K562 (cell line): Measurements from ENCODE around the gene MAP7D1. TPM values are rescaled to one million over a fixed set of nuclear protein-coding genes. Genes with fewer than 3 reads are reported as not detected.

Experiments used
- ATAC-seq: fragments of 200-7000 bp; cut with Tn5 transposase; 3 replicates; pipeline ENCODE4 v1.9.1; 2020; ENCODE audit warnings: moderate library complexity
- BruUV-seq: library from RNA; stranded (reverse); fragments of 400-500 nt; replicated peaks from 2 replicates; lab custom pipeline; 2021; lab: Mats Ljungman, UMichigan
- CTCF ChIA-PET: fragments of 300-600 bp; formaldehyde crosslinking; extraction: SDS; loops from one replicate; lab custom pipeline; 2021; ENCODE audit warnings: low intra/inter-chr PET ratio; lab: Yijun Ruan, JAX
- POLR2A ChIA-PET: fragments of 300-600, 350-650 bp; sonication (Branson Sonifier 250); formaldehyde crosslinking; extraction: SDS; loops from one replicate; lab custom pipeline; 2021; ENCODE audit warnings: antibody characterized with exemption, inconsistent platforms; lab: Yijun Ruan, JAX
- DNase-seq, 4 experiments: peaks; one replicate each; pipeline versions ENCODE4 v3.0.0 to v3.0.0-alpha.2; 2011 to 2018; ENCODE audit warnings: low spot score in 3 of 4, mixed read lengths in 3 of 4; ENCODE audit errors: extremely low read depth in 1 of 4
- FAIRE-seq: peaks from 2 replicates; lab custom pipeline; 2011; peaks lifted over from hg19 to GRCh38; lab: Jason Lieb, UNC
- H2AFZ ChIP-seq: 2 replicates; pipeline ENCODE4 v1.6.0; 2011; ENCODE audit warnings: low read depth, low read length, control low read depth, inconsistent platforms
- H3K27ac ChIP-seq: fragments of 200-600 bp; 3 replicates; pipeline ENCODE4 v1.8.0; 2011; ENCODE audit warnings: low read depth, mild to moderate bottlenecking, control low read depth, inconsistent platforms, low read length, moderate library complexity, mixed read lengths; ENCODE audit errors: extremely low read depth
- H3K27me3 ChIP-seq, 2 experiments: fragments of 300-600 bp in 1 of 2; 2 replicates in 1 of 2; 3 replicates in 1 of 2; pipeline versions ENCODE4 v1.6.0 to v1.8.0; 2011; ENCODE audit warnings: inconsistent platforms in 2 of 2, low read length in 2 of 2, mild to moderate bottlenecking in 1 of 2, mixed read lengths in 1 of 2, moderate library complexity in 1 of 2; ENCODE audit not compliant: control insufficient read depth in 2 of 2, insufficient read depth in 2 of 2
- H3K36me3 ChIP-seq: fragments of 300-600 bp; 3 replicates; pipeline ENCODE4 v1.8.0; 2011; ENCODE audit warnings: mild to moderate bottlenecking, low read length, inconsistent platforms; ENCODE audit not compliant: control insufficient read depth, insufficient read depth
- H3K4me1 ChIP-seq, 2 experiments: fragments of 200-600 bp in 1 of 2; replicated peaks in 1 of 2; 2 replicates in 1 of 2; 3 replicates in 1 of 2; pipeline versions ENCODE4 v1.5.1 to v1.8.0; 2011; ENCODE audit warnings: inconsistent platforms in 2 of 2, low read length in 2 of 2, mild to moderate bottlenecking in 1 of 2, mixed read lengths in 1 of 2, moderate library complexity in 1 of 2; ENCODE audit not compliant: control insufficient read depth in 2 of 2, insufficient read depth in 2 of 2
- H3K4me2 ChIP-seq: 2 replicates; pipeline ENCODE4 v1.6.1; 2011; ENCODE audit warnings: low read length, control low read depth, inconsistent platforms, mixed read lengths; ENCODE audit not compliant: insufficient read depth
- H3K4me3 ChIP-seq: fragments of 200-600 bp; sonication (generic), shearing (Covaris generic); 2 replicates; pipeline ENCODE4 v1.5.1; 2016; ENCODE audit warnings: control low read depth, inconsistent platforms
- H3K79me2 ChIP-seq: fragments of 200-600 bp; 3 replicates; pipeline ENCODE4 v1.8.0; 2011; ENCODE audit warnings: low read length, inconsistent platforms; ENCODE audit not compliant: control insufficient read depth, insufficient read depth
- H3K9ac ChIP-seq, 2 experiments: 2 replicates each; pipeline versions ENCODE4 v1.6.0 to v1.6.1; 2011; ENCODE audit warnings: low read depth in 2 of 2, low read length in 2 of 2, control low read depth in 1 of 2, inconsistent platforms in 1 of 2, mild to moderate bottlenecking in 1 of 2, mixed read lengths in 1 of 2; ENCODE audit not compliant: insufficient read depth in 1 of 2
- H3K9me1 ChIP-seq: one replicate; pipeline ENCODE4 v1.6.0; 2011; ENCODE audit warnings: inconsistent platforms, mild to moderate bottlenecking, low read length, moderate library complexity; ENCODE audit not compliant: control insufficient read depth, insufficient read depth
- H3K9me3 ChIP-seq: replicated peaks from 2 replicates; pipeline ENCODE4 v1.5.1; 2011; ENCODE audit warnings: low read depth, low read length, inconsistent platforms; ENCODE audit not compliant: control insufficient read depth, insufficient read depth
- H4K20me1 ChIP-seq: replicated peaks from 2 replicates; pipeline ENCODE4 v1.6.1; 2011; ENCODE audit warnings: low read length, inconsistent platforms, mixed read lengths; ENCODE audit not compliant: control insufficient read depth, insufficient read depth
- BRF2 ChIP-seq: IDR thresholded peaks from 3 replicates; pipeline ENCODE4 v1.6.1; 2011; ENCODE audit warnings: borderline replicate concordance, mild to moderate bottlenecking; ENCODE audit not compliant: insufficient read length, insufficient read depth
- DNMT1 ChIP-seq: fragments of 450-650 bp; IDR thresholded peaks from 2 replicates; pipeline ENCODE4 v1.6.1; 2016; ENCODE audit warnings: antibody characterized with exemption, mild to moderate bottlenecking
- FOXJ2 ChIP-seq: fragments of 200-800 bp; sonication (Bioruptor generic); IDR thresholded peaks from 2 replicates; pipeline ENCODE4 v1.6.1; 2016; ENCODE audit warnings: missing genetic modification characterization, missing compliant biosample characterization
- MTF1 ChIP-seq: fragments of 250-450 bp; sonication (Bioruptor Pico); IDR thresholded peaks from 2 replicates; pipeline ENCODE4 v1.9.0; 2021; ENCODE audit warnings: moderate library complexity, mild to moderate bottlenecking, inconsistent platforms, borderline replicate concordance
- NCOA4 ChIP-seq: fragments of 450-650 bp; IDR thresholded peaks from 2 replicates; pipeline ENCODE4 v1.6.1; 2018; ENCODE audit warnings: mild to moderate bottlenecking; ENCODE audit not compliant: partially characterized antibody
- POLR2AphosphoS2 ChIP-seq: IDR thresholded peaks from 2 replicates; pipeline ENCODE4 v1.6.1; 2012; ENCODE audit warnings: low read length, improper control_type of control experiment
- PTBP1 ChIP-seq: fragments of 200-400 bp; formaldehyde crosslinking; IDR thresholded peaks from 2 replicates; pipeline ENCODE4 v1.6.1; 2017; ENCODE audit warnings: low read depth, low read length
- SMARCB1 ChIP-seq: IDR thresholded peaks from 2 replicates; pipeline ENCODE4 v1.6.1; 2011; ENCODE audit warnings: improper control_type of control experiment, low read depth; ENCODE audit not compliant: insufficient read length
- SREBF1 ChIP-seq: fragments of 150-350 bp; IDR thresholded peaks from 2 replicates; pipeline ENCODE4 v1.6.1; 2014; ENCODE audit warnings: antibody characterized with exemption, low read depth, low read length, borderline replicate concordance
- SRF ChIP-seq, 2 experiments: fragments of 250-450, 450-650 bp in 1 of 2; sonication (Bioruptor Pico) in 1 of 2; sonication (generic) in 1 of 2; formaldehyde crosslinking; IDR thresholded peaks; 2 replicates each; pipeline versions ENCODE4 v1.5.0 to v1.5.1; 2020 to 2022; ENCODE audit warnings: mild to moderate bottlenecking in 1 of 2, missing genetic modification reagents in 1 of 2
- ZC3H4 ChIP-seq: sonication (generic); formaldehyde crosslinking; IDR thresholded peaks from 2 replicates; pipeline ENCODE4 v1.9.0; 2021; ENCODE audit warnings: missing genetic modification reagents, borderline replicate concordance
- ZNF184 ChIP-seq: sonication (generic); formaldehyde crosslinking; IDR thresholded peaks from 2 replicates; pipeline ENCODE4 v1.5.0; 2020; ENCODE audit warnings: missing genetic modification reagents
- WGBS: fragments of 100-300 bp; shearing (Covaris generic); methylation state at CpG from one replicate; pipeline ENCODE4 v1.1.6; 2016; ENCODE audit warnings: low coverage, mixed read lengths; ENCODE audit not compliant: insufficient coverage; ENCODE audit errors: missing lambda C conversion rate; 5-methylcytosine and 5-hydroxymethylcytosine counted together
- in situ Hi-C: fragments of 300-500 bp; cut with MboI; formaldehyde crosslinking; loops from 4 replicates; pipeline ENCODE4 v1.15.0; 2018; ENCODE audit warnings: inconsistent platforms, mixed read lengths
- intact Hi-C: fragments of 100-400 bp; cut with micrococcal nuclease; formaldehyde crosslinking; loops from 2 replicates; pipeline ENCODE4 v1.14.2; 2022
- polyA plus RNA-seq, 8 experiments: library from polyadenylated mRNA; depleted of rRNA in 4 of 8; stranded (reverse) in 5 of 8; unstranded in 3 of 8; fragments of >200 nt; fragmentation: Nextera tagmentation in 2 of 8; fragmentation: Illumina TruSeq in 1 of 8; extraction: Ambion mirVana in 2 of 8; extraction: Trizol in 1 of 8; gene quantifications; 2 replicates each; pipeline versions ENCODE4 v1.2.1 to v1.2.3, GENCODE V29; 2011 to 2014; ENCODE audit warnings: inconsistent platforms in 1 of 8, missing spikeins in 1 of 8
- total RNA-seq, 7 experiments: library from RNA; depleted of rRNA in 6 of 7; stranded (reverse); fragments of >200 nt in 6 of 7; fragmentation: Illumina TruSeq in 2 of 7; extraction: Trizol in 2 of 7; gene quantifications; 2 replicates each; pipeline versions ENCODE4 v1.2.1 to v1.2.3, GENCODE V29; 2011 to 2021; ENCODE audit warnings: low replicate concordance in 1 of 7
- TF ChIP-seq, protein P1 (sequence below): fragments of 250-450 bp; sonication (Bioruptor Pico); IDR thresholded peaks from 2 replicates; pipeline ENCODE4 v1.8.0; 2022; ENCODE audit warnings: inconsistent platforms

The MAP7D1 gene
- total and polyA plus RNA-seq, 9 of the 15 experiments (the other 6 are each of a cell fraction or from before 2014, with no cell fraction given): 3.6 to 108 (median 34.5) TPM

DNA sequence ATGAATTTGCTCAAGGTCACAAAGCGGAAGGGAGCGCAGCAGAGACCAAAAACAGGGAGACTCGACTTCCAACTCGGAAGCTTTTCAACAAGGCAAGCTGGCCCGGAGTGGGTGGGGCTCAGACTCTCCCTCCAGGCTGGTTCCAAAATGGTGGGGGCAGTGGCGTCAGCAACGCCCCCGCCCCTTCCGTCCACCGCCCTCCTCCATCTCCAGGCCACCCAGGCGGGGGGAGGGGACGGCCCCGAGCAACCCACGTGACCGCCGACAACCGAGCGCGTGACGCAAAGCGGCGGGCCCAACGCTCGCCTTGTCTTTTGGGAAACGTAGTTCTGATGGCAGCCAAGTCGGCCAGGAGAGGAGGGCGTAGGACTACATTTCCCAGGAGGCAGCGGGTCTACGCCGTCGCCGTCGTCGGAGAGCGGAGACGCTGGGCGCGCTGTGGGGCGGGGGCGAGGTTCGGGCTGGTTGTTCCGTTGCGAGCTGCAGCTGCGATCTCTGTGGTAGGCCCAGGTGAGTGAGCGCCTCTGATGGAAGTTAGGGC is 68.1 kb downstream of the MAP7D1 start, which contains the start of gene THRAP3:
Gene THRAP3, plus strand, starts transcription at position 448 of the 541 bp plus-strand sequence. CDS start 58,121 bp downstream, outside the sequence.
- ATAC-seq (peak; percentile 94), DNase-seq (peak; percentile 98 to 100 (median 98)), FAIRE-seq (peak; percentile 97)
- Histone ChIP-seq H3K4me1 (peaks cover 14 to 15% of the 10 kb centered on the region in 2 experiments), H3K36me3 (peaks cover 32% of the 10 kb centered on the region; the same call in 2 of the 3 replicates), H3K27me3 (no peaks in the 10 kb centered on the region), H4K20me1 (peaks cover 19% of the 10 kb centered on the region), H3K9me3 (no peaks in the 10 kb centered on the region), H3K9ac (peak within 1 kb of the TSS; percentile 94 to 96), H3K79me2 (peaks cover 46% of the 10 kb centered on the region), H2AFZ (peak within 1 kb of the TSS; percentile 97), H3K4me3 (peak within 1 kb of the TSS; percentile 75), H3K27ac (peak within 1 kb of the TSS; percentile 93), H3K4me2 (peak within 1 kb of the TSS; percentile 96), H3K9me1 (no peaks in the 10 kb centered on the region)
- ChIA-PET POLR2A (interaction anchor here (0.7 to 4.9 kb wide), 23 partner anchors 10 to 293 kb away, joined by 3 to 67 read pairs (median 5); partner anchors contain the start of genes AGO3, STK40 and TRAPPC3), CTCF (interaction anchor here (0.6 kb wide), 1 partner anchor 70 kb away, joined by 3 read pairs; no protein-coding TSS in a partner anchor)
- WGBS: under 1% methylated on average over 44 of the region's 45 CpGs
- in situ Hi-C loops: no loop called here
- intact Hi-C loops: loop anchor here (1.0 to 2.0 kb wide), 4 partner anchors 25 to 75 kb away; partner anchors contain the start of gene TRAPPC3
- no TSS peak for BruUV-seq
- TF ChIP-seq ZC3H4: no peak
- TF ChIP-seq, protein P1, sequence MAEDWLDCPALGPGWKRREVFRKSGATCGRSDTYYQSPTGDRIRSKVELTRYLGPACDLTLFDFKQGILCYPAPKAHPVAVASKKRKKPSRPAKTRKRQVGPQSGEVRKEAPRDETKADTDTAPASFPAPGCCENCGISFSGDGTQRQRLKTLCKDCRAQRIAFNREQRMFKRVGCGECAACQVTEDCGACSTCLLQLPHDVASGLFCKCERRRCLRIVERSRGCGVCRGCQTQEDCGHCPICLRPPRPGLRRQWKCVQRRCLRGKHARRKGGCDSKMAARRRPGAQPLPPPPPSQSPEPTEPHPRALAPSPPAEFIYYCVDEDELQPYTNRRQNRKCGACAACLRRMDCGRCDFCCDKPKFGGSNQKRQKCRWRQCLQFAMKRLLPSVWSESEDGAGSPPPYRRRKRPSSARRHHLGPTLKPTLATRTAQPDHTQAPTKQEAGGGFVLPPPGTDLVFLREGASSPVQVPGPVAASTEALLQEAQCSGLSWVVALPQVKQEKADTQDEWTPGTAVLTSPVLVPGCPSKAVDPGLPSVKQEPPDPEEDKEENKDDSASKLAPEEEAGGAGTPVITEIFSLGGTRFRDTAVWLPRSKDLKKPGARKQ: no peak
- TF ChIP-seq ZNF184 (CRISPR knock-in tag): no peak
- TF ChIP-seq SRF (CRISPR knock-in tag; IDR thresholded peaks at IDR 0.05): peak in 1 of 2 experiments; percentile 84; a peak in 2 of 4 replicates
- no peak for TF ChIP-seq SMARCB1
- no peak for TF ChIP-seq PTBP1
- peak; percentile 89 for TF ChIP-seq FOXJ2 (tag)
- TF ChIP-seq NCOA4: no peak
- no peak for TF ChIP-seq BRF2
- no peak for TF ChIP-seq MTF1
- no peak for TF ChIP-seq POLR2AphosphoS2
- no peak for TF ChIP-seq DNMT1
- TF ChIP-seq SREBF1: peak; percentile 75; the same call in 1 of the 2 replicates
